GM21576 (cell line): ENCODE data around the gene THYN1.
"Not testable (repeated sequence)": the region's sequence is repeated elsewhere in the genome, so short reads cannot be mapped to it uniquely, and the experiment has no call there.

ENCODE experiments used
- ATAC-seq: cut with Tn5 transposase; IDR thresholded peaks from one replicate; pipeline ENCODE4 v1.9.1; 2021; ENCODE audit warnings: mild to moderate bottlenecking, moderate library complexity; ENCODE audit not compliant: unreplicated experiment

THYN1 gene

DNA sequence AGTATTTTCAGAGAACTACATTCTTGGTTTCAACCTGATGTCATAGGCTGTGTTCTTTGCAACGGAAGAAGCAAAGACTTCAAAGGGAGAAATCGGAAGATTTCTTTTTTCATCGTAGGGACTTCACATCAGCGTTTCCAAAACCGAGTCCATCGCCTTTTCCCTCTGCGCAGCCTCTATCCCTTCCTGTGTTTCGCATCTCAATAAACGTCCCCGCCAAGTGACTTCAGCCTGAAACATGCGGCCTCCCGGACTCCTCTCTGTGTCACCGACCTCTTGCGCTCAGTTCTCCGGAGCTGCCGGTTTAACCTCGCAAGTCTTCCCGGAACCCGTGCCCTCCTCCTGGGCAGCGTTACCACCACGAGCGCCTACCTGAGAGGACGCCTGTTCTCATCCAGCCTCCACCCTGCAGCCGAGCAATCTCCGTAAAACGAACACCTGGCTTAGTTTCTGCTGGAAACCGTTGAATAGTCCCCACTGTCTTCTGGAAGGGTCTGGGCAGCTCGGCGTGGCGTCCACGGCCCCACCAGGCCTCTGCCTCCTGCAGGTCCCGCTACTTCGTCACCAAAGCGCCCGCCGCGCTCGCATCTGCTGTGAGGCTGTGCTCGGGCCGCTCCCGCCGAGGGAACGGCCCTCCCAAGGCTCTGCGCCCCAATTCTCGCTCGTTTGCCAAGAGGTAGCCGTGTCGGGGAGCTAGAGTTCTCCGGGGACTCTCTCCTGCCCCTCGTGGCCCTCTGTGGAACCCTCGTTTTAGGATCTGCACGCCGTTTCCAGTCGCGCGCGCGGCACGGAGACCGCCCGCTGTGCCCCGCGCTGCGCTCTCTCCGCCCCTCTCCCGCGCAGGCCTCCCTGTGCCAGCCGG, 22.6 kb upstream of the THYN1 start, which contains the start of gene GLB1L3:
Gene GLB1L3, plus strand, starts transcription at position 846 of the 862 bp plus-strand sequence. CDS start 362 bp downstream, outside the sequence.
- peak; percentile 66 for ATAC-seq

GRCh38 chr11:134275188-134275533, 22.0 kb upstream of the THYN1 start:
- ATAC-seq = no peak

DNA sequence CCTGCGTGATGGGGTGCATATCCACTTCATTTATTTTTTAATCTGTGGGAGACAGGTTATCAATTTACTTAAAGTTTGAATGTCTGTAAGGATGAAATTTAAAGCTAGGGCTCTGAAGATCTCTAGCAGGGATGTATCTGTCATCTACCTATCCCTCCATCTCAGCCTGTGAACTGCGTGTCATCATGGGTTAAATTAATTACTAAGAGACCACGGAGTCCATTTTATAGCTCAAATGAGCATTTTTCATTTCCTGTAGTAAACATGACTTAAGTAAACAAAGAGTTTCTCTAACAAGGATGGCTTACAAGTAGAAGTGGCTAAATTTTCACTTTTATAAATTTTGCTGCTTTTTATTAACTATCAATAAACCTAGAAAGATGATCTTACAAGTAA, 20.2 kb upstream of the THYN1 start:
- no peak for ATAC-seq

- no peak for ATAC-seq
These were observed 19.5 kb upstream of the THYN1 start for GRCh38 chr11:134272381-134273316.

- ATAC-seq = no peak
These were observed 18.8 kb upstream of the THYN1 start for GRCh38 chr11:134271978-134272377.

DNA sequence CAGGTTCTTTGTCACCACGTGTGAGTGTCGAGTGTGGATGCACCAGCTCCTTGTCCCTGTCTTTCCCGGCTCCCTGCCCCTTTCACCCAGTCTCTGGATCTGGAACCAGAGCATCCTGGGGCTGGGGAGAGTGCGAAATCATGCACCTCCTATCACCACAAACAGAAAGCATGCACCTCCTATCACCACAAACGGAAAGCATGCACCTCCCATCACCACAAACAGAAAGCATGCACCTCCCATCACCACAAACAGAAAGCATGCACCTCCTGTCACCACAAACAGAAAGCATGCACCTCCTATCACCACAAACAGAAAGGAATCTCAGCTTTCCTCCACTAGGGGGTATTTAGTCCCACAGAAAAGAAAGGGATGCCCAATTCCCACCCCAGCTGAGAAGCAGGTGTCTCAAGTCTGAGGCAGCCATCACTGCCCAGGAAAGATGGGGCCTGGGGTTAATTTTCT, 17.1 kb upstream of the THYN1 start:
- no peak for ATAC-seq

DNA sequence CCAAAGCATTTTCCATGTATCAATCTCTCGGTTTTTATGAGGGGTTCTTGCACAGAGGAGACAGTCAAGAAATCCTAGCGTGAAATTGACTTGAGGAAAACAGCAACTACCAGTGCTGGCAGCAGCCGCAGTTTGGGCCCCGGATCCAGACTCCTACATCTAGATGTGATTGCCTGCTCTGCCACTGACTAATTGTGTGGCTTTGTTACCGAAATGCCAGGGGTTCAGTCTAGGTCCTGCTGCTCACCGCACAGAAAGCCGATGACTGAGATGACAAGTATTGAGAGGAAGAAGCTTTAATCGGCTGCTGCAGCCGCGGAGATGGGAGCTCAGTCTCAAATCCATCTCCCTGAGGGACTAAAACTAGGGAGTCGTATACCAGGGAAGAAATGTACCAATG, 14.8 kb upstream of the THYN1 start:
- no peak for ATAC-seq

GRCh38 chr11:134267461-134267860, 14.3 kb upstream of the THYN1 start:
- no peak for ATAC-seq

GRCh38 chr11:134266841-134267251, 13.7 kb upstream of the THYN1 start:
- ATAC-seq = no peak

DNA sequence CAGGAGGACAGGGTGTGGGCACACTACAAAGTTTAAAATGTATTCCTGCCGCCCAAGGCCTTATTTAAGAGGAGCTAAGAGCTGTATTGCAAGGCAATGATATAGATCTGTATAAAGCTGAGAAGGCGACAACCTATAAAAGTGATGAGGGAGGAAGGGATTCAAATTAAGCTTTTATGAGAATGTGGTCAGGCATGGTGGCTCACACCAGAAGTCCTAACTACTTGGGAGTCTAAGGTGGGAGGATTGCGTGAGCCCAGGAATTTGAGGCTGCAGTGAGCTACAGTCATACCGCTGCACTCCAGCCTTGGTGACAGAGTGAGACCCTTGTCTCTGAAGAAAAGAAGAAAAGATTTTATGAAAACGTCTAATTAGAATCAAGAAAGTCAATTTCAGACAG, 13.3 kb upstream of the THYN1 start:
- ATAC-seq = no peak

- ATAC-seq = no peak
These were observed 12.0 kb upstream of the THYN1 start for GRCh38 chr11:134264966-134265764.

DNA sequence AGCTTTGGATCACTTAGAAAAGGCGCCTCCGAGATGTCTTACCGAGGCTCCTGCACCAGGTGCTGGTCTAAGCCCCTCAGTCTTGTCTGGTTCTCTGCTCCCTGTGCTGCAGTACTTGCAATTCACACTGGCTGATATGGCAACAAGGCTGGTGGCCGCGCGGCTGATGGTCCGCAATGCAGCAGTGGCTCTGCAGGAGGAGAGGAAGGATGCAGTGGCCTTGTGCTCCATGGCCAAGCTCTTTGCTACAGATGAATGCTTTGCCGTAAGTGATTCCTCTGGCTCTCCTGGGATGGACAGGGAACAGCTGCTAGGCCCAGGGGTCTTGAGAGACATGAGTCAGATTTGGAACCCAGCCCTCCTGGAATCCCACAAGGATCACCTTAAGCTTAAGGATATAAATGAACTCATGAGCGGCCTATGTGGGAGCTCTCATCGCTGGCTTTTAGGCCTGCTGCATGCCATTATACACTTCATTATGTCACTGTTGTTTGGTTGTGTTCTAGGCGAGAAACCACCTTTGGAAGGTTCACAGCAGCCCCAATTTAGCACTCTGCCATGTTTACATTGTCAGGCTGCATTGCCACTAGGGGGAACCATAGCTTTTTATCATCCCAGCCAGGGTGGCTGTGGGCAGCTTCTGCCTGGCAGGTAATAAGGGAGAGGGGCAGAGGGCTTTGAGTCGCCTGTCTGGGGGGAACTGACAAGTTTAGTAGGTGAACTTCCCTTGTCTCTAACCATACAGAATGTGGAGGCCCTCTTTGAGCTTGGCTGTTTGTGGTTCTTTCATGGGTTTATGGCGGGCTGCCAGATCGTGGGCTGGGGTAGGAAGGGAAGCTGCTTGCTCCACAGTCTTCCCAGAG, 8.7 kb upstream of the THYN1 start:
- no peak for ATAC-seq

GRCh38 chr11:134260983-134261382, 7.8 kb upstream of the THYN1 start:
- ATAC-seq = no peak

DNA sequence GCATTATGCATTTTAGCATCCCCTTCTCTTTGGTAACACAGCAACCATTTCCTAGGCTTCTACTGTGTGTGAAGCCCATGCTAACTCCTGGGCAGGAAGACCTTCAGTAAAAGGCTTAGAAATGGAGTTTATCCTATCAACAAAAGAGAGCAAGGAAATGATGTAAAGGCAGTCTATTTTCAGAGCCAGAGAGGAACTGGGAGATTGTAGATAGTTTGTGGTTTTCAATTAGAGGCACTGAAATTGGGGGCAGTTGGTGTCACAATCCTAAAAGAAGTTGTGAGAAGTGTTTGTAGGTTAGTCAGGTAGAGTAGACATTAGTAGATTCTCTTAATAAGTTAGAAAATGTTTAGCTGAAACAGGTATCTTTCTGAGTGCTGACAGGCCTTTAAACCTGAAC, 7.4 kb upstream of the THYN1 start:
- ATAC-seq = no peak

DNA sequence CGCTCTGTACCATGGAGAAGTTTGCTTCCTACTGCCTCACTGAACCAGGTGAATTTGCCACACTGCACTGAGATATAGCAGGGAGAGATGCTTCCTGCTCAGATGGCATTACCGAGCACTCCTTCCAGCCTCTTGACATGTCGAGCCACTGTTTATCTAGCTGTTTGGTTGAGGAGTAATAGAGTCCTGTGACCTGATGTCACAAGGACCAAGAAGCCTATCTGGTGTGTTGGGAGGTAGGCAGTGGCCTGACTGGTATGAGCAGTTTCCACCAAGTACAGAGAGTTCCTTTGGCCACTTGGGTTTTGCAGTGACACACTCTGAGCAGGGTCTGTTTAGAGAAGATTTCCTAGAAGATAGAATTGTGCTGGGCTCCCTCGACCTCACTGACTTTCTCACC, 5.4 kb upstream of the THYN1 start:
- ATAC-seq = no peak

DNA sequence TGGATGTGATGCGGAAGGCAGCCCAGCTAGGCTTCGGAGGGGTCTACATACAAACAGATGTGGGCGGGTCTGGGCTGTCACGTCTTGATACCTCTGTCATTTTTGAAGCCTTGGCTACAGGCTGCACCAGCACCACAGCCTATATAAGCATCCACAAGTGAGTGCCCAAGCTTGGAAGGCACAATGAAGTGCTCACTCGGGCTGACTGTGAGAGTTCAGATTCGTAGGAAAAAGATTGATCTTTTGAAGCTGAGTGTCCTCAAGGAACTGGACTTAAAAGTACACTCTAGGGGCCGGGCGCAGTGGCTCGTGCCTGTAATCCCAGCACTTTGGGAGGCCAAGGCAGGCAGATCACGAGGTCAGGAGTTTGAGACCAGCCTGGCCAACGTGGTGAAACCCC, 3.9 kb upstream of the THYN1 start:
- ATAC-seq = no peak

- ATAC-seq = not testable (repeated sequence)
These were observed 2.0 kb upstream of the THYN1 start for GRCh38 chr11:134255184-134255561.

- ATAC-seq = no peak
These were observed 1.5 kb upstream of the THYN1 start for GRCh38 chr11:134254433-134255183.
